ENCODE results near the gene STRBP. TPM values are rescaled to one million over a fixed set of nuclear protein-coding genes. Genes with fewer than 3 reads are reported as not detected.

Gene STRBP
- polyA plus RNA-seq, 10 donors, result 7.3 to 14.1 (median 11.3) TPM

- DNase-seq, result no peak
These were observed 169.3 kb downstream of the STRBP start for GRCh38 chr9:123099042-123099441.

- no peak for DNase-seq
These were observed 170.3 kb downstream of the STRBP start for GRCh38 chr9:123098096-123098459.

- no peak for DNase-seq
These were observed 170.8 kb downstream of the STRBP start for GRCh38 chr9:123097430-123098095.

GRCh38 chr9:123096987-123097386 lies 171.4 kb downstream of the STRBP start:
- DNase-seq, result no peak

- DNase-seq, result no peak
These were observed 175.2 kb downstream of the STRBP start for GRCh38 chr9:123093141-123093540.

GRCh38 chr9:123091459-123091858 lies 176.9 kb downstream of the STRBP start:
- DNase-seq, result no peak

GRCh38 chr9:123090956-123091355 lies 177.4 kb downstream of the STRBP start:
- DNase-seq, result no peak

- DNase-seq, result peak in 1 of 3 donors; percentile 30
These were observed 178.0 kb downstream of the STRBP start for GRCh38 chr9:123090198-123090896.

- DNase-seq, result no peak
These were observed 178.6 kb downstream of the STRBP start for GRCh38 chr9:123089790-123090189.

- DNase-seq, result no peak
These were observed 179.3 kb downstream of the STRBP start for GRCh38 chr9:123089040-123089439.

GRCh38 chr9:123087359-123087888 lies 181.0 kb downstream of the STRBP start:
- DNase-seq, result no peak

- DNase-seq, result no peak
These were observed 182.5 kb downstream of the STRBP start for GRCh38 chr9:123085916-123086315.

GRCh38 chr9:123084256-123084655 lies 184.1 kb downstream of the STRBP start:
- no peak for DNase-seq

GRCh38 chr9:123083680-123084079 lies 184.7 kb downstream of the STRBP start:
- DNase-seq, result no peak

GRCh38 chr9:123081824-123082223 lies 186.6 kb downstream of the STRBP start:
- DNase-seq, result peak in 2 of 3 donors; percentile 35 to 64

GRCh38 chr9:123080444-123080843 lies 187.9 kb downstream of the STRBP start:
- DNase-seq, result no peak

GRCh38 chr9:123074628-123075027 lies 193.8 kb downstream of the STRBP start:
- DNase-seq, result peak in 2 of 3 donors; percentile 7 to 29

- DNase-seq, result peak; percentile 43 to 70 (median 65)
These were observed 194.4 kb downstream of the STRBP start for GRCh38 chr9:123073991-123074422.

GRCh38 chr9:123073441-123073840 lies 194.9 kb downstream of the STRBP start:
- DNase-seq, result no peak

- DNase-seq, result no peak
These were observed 195.9 kb downstream of the STRBP start for GRCh38 chr9:123072407-123072995.
